CD4-positive, alpha-beta T cell treated with Interleukin-15 for 1 hour (primary cell): Measurements from ENCODE around the gene TMEM254.
"Not testable (repeated sequence)": the region's sequence is repeated elsewhere in the genome, so short reads cannot be mapped to it uniquely, and the experiment has no call there.

Experiments used
- DNase-seq: peaks from one replicate; pipeline ENCODE4 v3.0.0-alpha.2; 2020

TMEM254 gene

DNA sequence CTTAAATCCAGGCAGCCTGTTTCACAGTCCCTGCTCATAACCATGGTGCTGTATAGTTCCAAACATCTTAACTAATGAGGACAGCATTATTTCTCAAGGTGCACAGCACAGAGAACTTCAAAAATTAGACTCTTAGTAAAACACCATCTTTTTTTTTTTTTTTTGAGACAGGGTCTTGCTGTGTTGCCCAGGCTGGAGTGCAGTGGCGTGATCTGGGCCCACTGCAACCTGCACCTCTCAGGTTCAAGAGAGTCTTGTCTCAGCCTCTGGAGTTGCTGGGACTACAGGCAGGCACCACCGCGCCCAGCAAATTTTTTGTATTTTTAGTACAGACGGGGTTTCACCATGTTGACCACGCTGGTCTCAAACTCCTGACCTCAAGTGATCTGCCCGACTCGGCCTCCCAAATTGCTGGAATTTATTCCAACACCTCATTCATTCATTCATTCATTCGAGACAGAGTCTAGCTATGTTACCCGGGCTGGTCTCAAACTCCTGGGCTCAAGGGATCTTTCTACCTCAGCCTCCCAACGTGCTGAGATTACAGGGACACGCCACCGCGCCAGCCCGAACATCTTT lies 507 bp upstream of the TMEM254 start:
- DNase-seq: no peak

GRCh38 chr10:80079312-80079719 lies 851 bp downstream of the TMEM254 start:
- DNase-seq: no peak

- no peak for DNase-seq
These were observed 2.6 kb downstream of the TMEM254 start for GRCh38 chr10:80081026-80081425.

- no peak for DNase-seq
These were observed 3.6 kb downstream of the TMEM254 start for GRCh38 chr10:80081801-80082750.

DNA sequence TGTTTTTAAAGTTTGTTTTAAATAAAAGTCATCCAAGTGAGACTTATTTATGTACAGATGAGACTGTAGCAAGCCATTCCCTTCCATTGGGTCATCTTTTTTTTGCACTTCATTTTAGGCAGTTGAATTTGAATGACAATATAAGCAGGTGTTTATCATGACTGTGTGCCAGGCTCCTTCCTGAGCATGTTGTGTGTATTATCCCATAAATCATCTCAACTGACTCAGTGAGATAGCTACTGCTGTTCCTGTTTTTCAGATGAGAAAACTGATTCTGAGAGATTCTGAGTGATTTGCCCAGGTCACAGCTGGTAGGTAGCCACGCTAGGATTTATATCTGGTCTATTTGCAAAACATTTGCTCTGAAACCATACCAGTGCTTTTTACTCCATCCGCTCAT lies 11.7 kb downstream of the TMEM254 start:
- DNase-seq: no peak

DNA sequence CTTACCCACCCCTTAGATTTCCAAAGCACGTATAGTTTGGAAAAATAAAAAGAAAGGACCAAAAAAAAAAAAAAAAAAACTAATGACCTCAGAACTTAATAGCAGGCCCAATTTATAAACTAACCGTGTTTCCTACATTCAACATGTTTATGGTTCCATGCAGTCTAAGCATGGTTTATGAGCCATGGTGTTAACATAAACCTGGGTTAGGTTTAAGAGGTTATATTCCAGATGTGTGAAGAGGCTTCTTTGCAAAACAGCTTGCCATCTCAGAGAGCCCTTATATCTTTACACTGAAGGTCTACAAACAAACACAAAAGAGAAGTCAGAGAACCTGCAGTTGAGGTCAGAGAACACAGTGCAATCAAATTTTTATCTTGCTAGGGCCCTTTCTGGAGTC lies 15.8 kb downstream of the TMEM254 start:
- DNase-seq: no peak

DNA sequence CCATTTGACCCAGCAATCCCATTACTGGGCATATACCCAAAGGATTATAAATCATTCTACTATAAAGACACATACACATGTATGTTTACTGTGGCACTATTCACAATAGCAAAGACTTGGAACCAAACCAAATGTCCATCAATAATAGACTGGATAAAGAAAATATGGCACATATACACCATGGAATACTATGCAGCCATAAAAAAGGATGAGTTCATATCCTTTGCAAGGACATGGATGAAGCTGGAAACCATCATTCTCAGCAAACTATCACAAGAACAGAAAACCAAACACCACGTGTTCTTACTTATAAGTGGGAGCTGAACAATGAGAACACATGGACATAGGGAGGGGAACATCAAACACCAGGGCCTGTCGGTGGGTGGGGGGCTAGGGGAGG lies 19.8 kb downstream of the TMEM254 start:
- DNase-seq: not testable (repeated sequence)

- not testable (repeated sequence) for DNase-seq
These were observed 20.8 kb downstream of the TMEM254 start for GRCh38 chr10:80099295-80099694.

GRCh38 chr10:80100116-80100515 lies 21.7 kb downstream of the TMEM254 start:
- no peak for DNase-seq

- DNase-seq: no peak
These were observed 22.6 kb downstream of the TMEM254 start for GRCh38 chr10:80100861-80101695.

DNA sequence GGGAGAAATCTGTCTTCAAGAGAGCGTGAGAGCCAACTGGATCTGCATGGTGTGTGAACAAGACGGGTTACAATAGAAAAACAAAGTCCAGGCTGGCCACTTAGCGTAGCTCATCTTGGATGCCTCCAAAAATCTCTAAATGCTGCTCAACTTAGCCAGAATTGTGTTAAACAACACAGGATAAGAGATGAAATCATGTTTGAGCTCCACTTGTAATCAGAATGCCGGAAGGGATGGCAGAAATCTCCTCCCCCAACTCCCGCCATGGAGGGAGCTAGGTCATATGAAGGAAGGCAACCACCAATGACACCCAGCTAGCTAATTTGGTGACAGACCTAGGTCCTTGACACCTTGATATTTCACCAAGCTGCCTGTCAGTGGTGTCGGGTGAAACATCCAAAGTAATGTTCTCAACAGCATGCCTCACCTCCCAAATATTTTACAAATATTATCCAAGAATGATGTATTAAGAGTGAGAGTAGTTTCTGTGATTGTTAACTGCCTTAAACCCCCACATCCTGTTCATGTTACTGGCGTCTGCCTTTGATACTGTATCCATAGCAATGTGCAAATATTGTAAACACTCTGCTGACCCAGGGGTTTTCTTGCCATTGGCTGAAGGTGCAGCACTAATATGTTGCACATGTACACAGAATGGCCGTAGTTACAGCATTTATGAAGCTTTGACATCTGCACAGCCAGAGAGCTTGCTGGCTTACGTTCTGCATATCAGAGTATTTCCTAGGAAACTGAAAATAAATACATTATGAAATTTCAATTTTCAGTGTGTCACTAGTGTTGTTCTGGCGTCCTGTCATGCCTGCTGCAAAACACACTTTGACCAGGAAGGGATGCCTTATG lies 25.8 kb downstream of the TMEM254 start:
- no peak for DNase-seq

GRCh38 chr10:80108576-80109239 lies 30.2 kb downstream of the TMEM254 start:
- DNase-seq: no peak

- DNase-seq: no peak
These were observed 32.5 kb downstream of the TMEM254 start for GRCh38 chr10:80110986-80111385.

DNA sequence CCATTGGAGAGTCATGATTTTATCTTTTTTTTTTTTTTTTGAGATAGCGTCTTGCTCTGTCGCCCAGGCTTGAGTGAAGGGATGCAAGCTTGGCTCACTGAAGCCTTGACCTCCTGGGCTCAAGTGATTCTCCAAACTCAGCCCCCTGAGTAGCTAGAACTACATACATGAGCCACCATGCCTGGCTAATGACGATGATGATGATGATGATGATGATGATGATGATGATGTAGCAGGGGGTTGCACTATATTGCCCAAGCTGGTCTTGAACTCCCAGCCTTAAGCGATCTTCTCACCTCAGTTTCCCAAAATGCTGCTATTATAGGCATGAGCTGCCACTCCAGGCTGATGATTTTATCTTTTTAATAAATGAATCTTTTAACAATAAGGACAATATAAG lies 40.2 kb downstream of the TMEM254 start:
- DNase-seq: no peak

GRCh38 chr10:80122110-80122710 lies 43.7 kb downstream of the TMEM254 start:
- no peak for DNase-seq

DNA sequence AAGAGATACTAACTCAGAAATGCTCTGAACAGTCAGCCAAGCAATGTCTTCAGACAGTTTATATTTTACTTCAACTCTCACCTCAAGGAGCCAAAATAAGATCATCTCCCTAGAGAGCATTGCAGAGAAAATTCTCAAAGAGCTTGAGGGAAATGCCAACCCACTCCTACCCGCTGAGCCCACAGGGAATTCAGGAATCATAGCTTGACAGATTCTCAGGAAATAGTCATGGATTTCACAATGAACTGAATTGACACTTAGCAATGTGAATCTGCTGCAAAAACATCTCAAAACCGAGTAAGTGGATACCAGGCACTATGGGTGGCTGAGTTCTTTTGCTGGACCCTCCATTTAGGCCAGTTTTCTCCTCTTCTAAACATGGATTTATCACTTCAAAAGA lies 44.3 kb downstream of the TMEM254 start:
- DNase-seq: no peak

GRCh38 chr10:80126876-80127275 lies 48.4 kb downstream of the TMEM254 start:
- no peak for DNase-seq

DNA sequence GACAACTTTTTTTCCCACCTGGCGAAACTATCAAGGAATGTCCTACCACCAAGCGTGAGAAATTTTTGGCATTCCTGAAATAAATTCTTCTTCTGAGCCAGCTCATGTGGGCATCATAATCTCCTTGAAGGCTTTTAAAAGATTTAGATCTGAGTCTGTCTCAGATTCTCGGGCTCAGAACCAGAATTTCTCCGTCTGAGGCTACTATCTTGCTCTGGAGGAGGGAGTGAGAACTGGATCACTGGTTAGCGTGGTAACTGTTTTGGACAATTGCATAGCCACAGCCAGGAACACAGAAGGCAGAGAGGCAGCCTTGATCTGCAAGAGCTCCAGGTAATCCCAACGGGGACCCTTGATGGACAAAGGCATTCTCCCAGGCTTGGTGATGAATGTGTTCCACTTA lies 53.0 kb downstream of the TMEM254 start:
- DNase-seq: no peak

DNA sequence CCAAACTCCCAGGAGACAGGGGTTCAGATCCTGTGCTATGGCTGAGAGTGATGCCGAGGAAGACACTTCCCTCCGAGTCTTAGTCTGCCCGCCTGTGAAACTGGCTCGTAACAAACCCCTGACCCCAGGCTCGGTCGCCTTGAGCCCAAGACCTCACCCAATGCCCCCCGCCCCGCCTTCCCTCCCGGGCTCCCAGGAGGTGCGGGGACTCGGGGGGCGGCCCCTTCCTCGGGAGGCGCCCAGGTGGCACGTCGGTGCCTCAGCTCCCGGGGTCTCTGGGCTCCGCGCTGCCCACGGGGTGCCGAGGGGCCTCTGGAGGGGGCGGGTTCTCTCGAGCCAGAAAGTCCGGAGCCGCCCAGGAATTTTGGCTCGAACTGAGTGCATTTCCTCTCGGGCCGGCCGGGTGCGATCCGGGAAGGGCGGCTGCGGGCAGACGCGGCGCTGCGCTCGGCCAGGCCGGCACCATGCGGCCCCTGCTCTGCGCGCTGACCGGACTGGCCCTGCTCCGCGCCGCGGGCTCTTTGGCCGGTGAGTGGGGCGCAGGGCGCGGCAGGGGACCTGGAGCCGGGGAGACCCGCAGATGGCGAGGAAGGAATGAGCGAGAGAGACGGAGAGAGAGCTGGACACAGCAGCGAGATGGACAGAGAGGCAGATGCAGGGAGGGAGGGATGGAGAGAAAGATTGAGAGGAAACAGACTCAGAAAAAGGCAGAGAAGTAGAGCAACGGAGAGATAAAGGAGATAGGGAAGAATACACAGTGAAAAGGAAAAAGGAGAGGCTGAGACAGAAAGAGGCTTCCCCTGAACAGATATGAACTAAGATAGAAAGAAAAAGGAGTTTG lies 54.1 kb downstream of the TMEM254 start, which contains the start of gene PLAC9:
PLAC9 (plus strand) TSS at position 432 of the 841 bp plus-strand sequence; CDS start at position 465, 33 bp downstream.
- no peak for DNase-seq

DNA sequence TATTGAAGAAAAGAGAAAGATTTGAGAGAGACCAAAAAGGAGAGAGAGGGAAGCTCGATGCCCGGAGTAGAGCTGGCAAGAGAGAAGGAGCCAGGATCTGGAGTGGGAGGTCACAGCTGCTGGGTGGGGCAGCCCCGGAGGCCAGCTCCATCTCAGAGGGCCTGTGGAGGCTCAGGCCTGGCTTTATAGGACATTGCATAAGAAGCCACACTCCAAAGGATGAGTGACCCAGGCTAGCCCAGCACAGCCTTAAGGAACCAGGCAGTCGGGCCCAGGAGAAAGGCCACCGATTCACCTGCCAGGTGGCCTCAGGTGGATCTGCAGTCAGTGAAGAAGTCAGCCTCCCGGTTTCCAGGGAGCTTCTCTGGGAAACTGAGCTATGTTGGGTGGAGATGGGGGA lies 54.7 kb downstream of the TMEM254 start:
- DNase-seq: no peak
